H1 (cell line): ENCODE measurements around the gene APOC3. TPM values are rescaled to one million over a fixed set of nuclear protein-coding genes. Genes with fewer than 3 reads are reported as not detected.
"Not testable (repeated sequence)": the region's sequence is repeated elsewhere in the genome, so short reads cannot be mapped to it uniquely, and the experiment has no call there.

Source experiments
- CTCF ChIA-PET: fragments of 300-600 bp; sonication (Branson Sonifier 250); formaldehyde crosslinking; loops from one replicate; lab custom pipeline; 2021; ENCODE audit not compliant: partially characterized antibody; lab: Charles Lee
- POLR2A ChIA-PET: fragments of 300-600 bp; sonication (Branson Sonifier 250); formaldehyde crosslinking; loops from one replicate; lab custom pipeline; 2021; ENCODE audit warnings: inconsistent platforms; ENCODE audit not compliant: partially characterized antibody; lab: Charles Lee
- DNase-seq, 2 experiments: peaks; one replicate each; pipeline versions ENCODE4 v3.0.0 to v3.0.0-alpha.2; 2010 to 2022; ENCODE audit warnings: low spot score in 2 of 2, low read depth in 1 of 2, mixed read lengths in 1 of 2
- FAIRE-seq: peaks from 2 replicates; lab custom pipeline; 2011; peaks lifted over from hg19 to GRCh38; lab: Jason Lieb, UNC
- H2AFZ ChIP-seq: 2 replicates; pipeline ENCODE4 v1.8.1; 2012; ENCODE audit warnings: low read length, inconsistent platforms
- H2AK5ac ChIP-seq: 2 replicates; pipeline ENCODE4 v1.6.1; 2013; ENCODE audit warnings: low read depth, low read length
- H2BK120ac ChIP-seq: replicated peaks from 2 replicates; pipeline ENCODE3; 2013; ENCODE audit warnings: low read depth, low read length, inconsistent platforms
- H2BK12ac ChIP-seq: 2 replicates; pipeline ENCODE4 v1.6.1; 2013; ENCODE audit warnings: low read depth, low read length
- H2BK15ac ChIP-seq: 2 replicates; pipeline ENCODE4 v1.6.1; 2013; ENCODE audit warnings: low read length
- H2BK20ac ChIP-seq: 2 replicates; pipeline ENCODE4 v1.6.1; 2013; ENCODE audit warnings: low read length
- H2BK5ac ChIP-seq: 2 replicates; pipeline ENCODE4 v1.6.1; 2013; ENCODE audit warnings: low read depth, low read length
- H3K14ac ChIP-seq: 2 replicates; pipeline ENCODE4 v1.6.1; 2013; ENCODE audit warnings: inconsistent platforms; ENCODE audit not compliant: insufficient read length
- H3K18ac ChIP-seq: 2 replicates; pipeline ENCODE4 v1.6.1; 2013; ENCODE audit warnings: low read length; ENCODE audit errors: extremely low read depth
- H3K23ac ChIP-seq: 2 replicates; pipeline ENCODE4 v1.6.1; 2013; ENCODE audit warnings: inconsistent platforms; ENCODE audit not compliant: insufficient read length
- H3K23me2 ChIP-seq: 2 replicates; pipeline ENCODE4 v1.6.1; 2013; ENCODE audit warnings: low read depth, low read length
- H3K27ac ChIP-seq: 2 replicates; pipeline ENCODE4 v1.6.1; 2011; ENCODE audit warnings: low read depth, low read length, inconsistent platforms
- H3K27me3 ChIP-seq, 4 experiments: replicated peaks in 1 of 4; 1 replicate in 1 of 4; 2 replicates in 3 of 4; pipeline versions ENCODE4 v1.6.1 to v1.8.1; 2011 to 2013; ENCODE audit warnings: low read length in 3 of 4, mild to moderate bottlenecking in 3 of 4, inconsistent platforms in 2 of 4, mixed read lengths in 2 of 4, moderate library complexity in 1 of 4; ENCODE audit not compliant: control insufficient read depth in 3 of 4, insufficient read depth in 3 of 4; ENCODE audit errors: extremely low read depth in 1 of 4
- H3K36me3 ChIP-seq, 4 experiments: 2 replicates each; pipeline versions ENCODE4 v1.6.1 to v1.8.1; 2011 to 2013; ENCODE audit warnings: mild to moderate bottlenecking in 4 of 4, low read length in 3 of 4, moderate library complexity in 2 of 4, control low read depth in 1 of 4, inconsistent platforms in 1 of 4; ENCODE audit not compliant: insufficient read depth in 4 of 4, control insufficient read depth in 2 of 4
- H3K4ac ChIP-seq: replicated peaks from 2 replicates; pipeline ENCODE3; 2013; ENCODE audit warnings: low read length, low read depth, mixed read lengths, inconsistent platforms; ENCODE audit not compliant: insufficient read length
- H3K4me1 ChIP-seq, 4 experiments: replicated peaks in 1 of 4; 1 replicate in 1 of 4; 2 replicates in 3 of 4; pipeline versions ENCODE4 v1.6.1 to v1.8.1; 2011 to 2013; ENCODE audit warnings: low read length in 3 of 4, inconsistent platforms in 2 of 4, mixed read lengths in 1 of 4; ENCODE audit not compliant: insufficient read depth in 4 of 4, control insufficient read depth in 3 of 4
- H3K4me2 ChIP-seq, 2 experiments: 2 replicates each; pipeline versions ENCODE4 v1.6.1 to v1.8.1; 2011 to 2013; ENCODE audit warnings: low read depth in 2 of 2, low read length in 2 of 2, control low read depth in 1 of 2, inconsistent platforms in 1 of 2, mild to moderate bottlenecking in 1 of 2; ENCODE audit not compliant: insufficient read depth in 1 of 2
- H3K4me3 ChIP-seq, 4 experiments: fragments of 200-600, 300-600 bp in 1 of 4; sonication (generic), shearing (Covaris generic), sonication (Bioruptor Twin) in 1 of 4; 2 replicates each; pipeline versions ENCODE4 v1.5.1 to v1.8.1; 2011 to 2016; ENCODE audit warnings: low read length in 4 of 4, low read depth in 3 of 4, control low read depth in 2 of 4, inconsistent platforms in 2 of 4, mild to moderate bottlenecking in 2 of 4, mixed read lengths in 1 of 4, moderate library complexity in 1 of 4; ENCODE audit not compliant: insufficient read depth in 2 of 4; ENCODE audit errors: extremely low read depth in 1 of 4
- H3K56ac ChIP-seq: replicated peaks from 2 replicates; pipeline ENCODE3; 2013; ENCODE audit warnings: low read depth, mild to moderate bottlenecking, mixed read lengths, low read length, inconsistent platforms; ENCODE audit not compliant: insufficient read length
- H3K79me1 ChIP-seq: 2 replicates; pipeline ENCODE4 v1.6.1; 2013; ENCODE audit warnings: low read depth, low read length, control low read depth
- H3K79me2 ChIP-seq, 2 experiments: 2 replicates each; pipeline versions ENCODE4 v1.6.1 to v1.8.1; 2012 to 2013; ENCODE audit warnings: low read length in 2 of 2, mild to moderate bottlenecking in 2 of 2, inconsistent platforms in 1 of 2; ENCODE audit not compliant: insufficient read depth in 2 of 2, control insufficient read depth in 1 of 2
- H3K9ac ChIP-seq, 4 experiments: replicated peaks in 1 of 4; 1 replicate in 1 of 4; 2 replicates in 3 of 4; pipeline versions ENCODE4 v1.6.1 to v1.8.1; 2011 to 2013; ENCODE audit warnings: low read depth in 3 of 4, low read length in 3 of 4, control low read depth in 2 of 4, mild to moderate bottlenecking in 2 of 4, moderate library complexity in 2 of 4, inconsistent platforms in 1 of 4; ENCODE audit errors: extremely low read depth in 1 of 4
- H3K9me3 ChIP-seq, 2 experiments: 2 replicates each; pipeline versions ENCODE4 v1.6.1 to v1.8.1; 2012 to 2013; ENCODE audit warnings: mild to moderate bottlenecking in 2 of 2, moderate library complexity in 2 of 2, control low read depth in 1 of 2, inconsistent platforms in 1 of 2, low read depth in 1 of 2, low read length in 1 of 2, mixed read lengths in 1 of 2; ENCODE audit not compliant: insufficient read depth in 2 of 2
- H4K20me1 ChIP-seq, 2 experiments: replicated peaks in 1 of 2; 2 replicates each; pipeline versions ENCODE3 to v1.8.1; 2011 to 2013; ENCODE audit warnings: inconsistent platforms in 2 of 2, low read length in 2 of 2, mild to moderate bottlenecking in 1 of 2; ENCODE audit not compliant: insufficient read depth in 2 of 2, control insufficient read depth in 1 of 2
- H4K5ac ChIP-seq: 2 replicates; pipeline ENCODE4 v1.6.1; 2013; ENCODE audit warnings: low read length, low read depth, mixed read lengths, inconsistent platforms; ENCODE audit not compliant: insufficient read length
- H4K8ac ChIP-seq: 2 replicates; pipeline ENCODE4 v1.8.0; 2013; ENCODE audit warnings: mild to moderate bottlenecking, moderate library complexity, low read length, inconsistent platforms; ENCODE audit not compliant: insufficient read depth; ENCODE audit errors: extremely low read depth
- H4K91ac ChIP-seq: replicated peaks from 2 replicates; pipeline ENCODE3; 2013; ENCODE audit warnings: low read length, mixed read lengths, inconsistent platforms; ENCODE audit not compliant: insufficient read length
- polyA plus RNA-seq, 7 experiments: library from polyadenylated mRNA; depleted of rRNA in 3 of 7; stranded (reverse) in 5 of 7; unstranded in 2 of 7; fragments of >200 nt in 5 of 7; fragments of 200-250 nt in 2 of 7; gene quantifications; 1 replicate in 5 of 7; 2 replicates in 1 of 7; 4 replicates in 1 of 7; pipeline versions ENCODE4 v1.2.1 to v1.2.3, GENCODE V29; 2011 to 2013; ENCODE audit warnings: missing spikeins in 2 of 7, mixed read lengths in 2 of 7
- total RNA-seq: library from RNA; stranded (reverse); fragmentation: NEBNext Ultra II Directional; extraction: Animal tissue kit (Norgen Biotek cat#: 25700); gene quantifications from 2 replicates; pipeline ENCODE4 v1.2.1, GENCODE V29; 2021

APOC3 gene
- total and polyA plus RNA-seq, 2 of the 8 experiments (the other 6 are each of a cell fraction or from before 2014, with no cell fraction given) = not detected

DNA sequence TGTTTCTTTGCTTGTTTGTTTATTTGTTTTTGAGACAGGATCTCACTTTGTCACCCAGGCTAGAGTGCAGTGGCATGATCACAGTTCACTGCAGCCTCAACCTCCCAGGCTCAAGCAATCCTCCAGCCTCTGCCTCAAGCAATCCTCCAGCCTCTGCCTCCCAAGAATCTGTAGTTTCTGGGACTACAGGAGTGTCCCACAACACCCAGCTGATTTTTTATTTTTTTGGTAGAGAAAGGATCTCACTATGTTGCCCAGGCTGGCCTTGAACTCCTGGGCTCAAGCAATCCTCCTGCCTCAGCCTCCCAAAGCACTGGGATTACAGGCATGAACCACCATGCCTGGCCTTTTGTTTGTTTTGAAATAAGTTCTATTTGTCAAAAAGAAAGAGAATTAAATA is 28.0 kb upstream of the APOC3 start:
- H2BK20ac ChIP-seq, H3K79me2 ChIP-seq, H4K8ac ChIP-seq, POLR2A ChIA-PET, H3K4me3 ChIP-seq, H3K14ac ChIP-seq, H2AK5ac ChIP-seq, H2AFZ ChIP-seq, H2BK15ac ChIP-seq, H3K4ac ChIP-seq, H3K4me1 ChIP-seq, H3K23ac ChIP-seq, H3K36me3 ChIP-seq, H3K27me3 ChIP-seq, H2BK5ac ChIP-seq, H3K23me2 ChIP-seq, H2BK120ac ChIP-seq, H4K91ac ChIP-seq, H3K9me3 ChIP-seq, FAIRE-seq, H3K18ac ChIP-seq, H2BK12ac ChIP-seq, H3K27ac ChIP-seq, H4K5ac ChIP-seq, H4K20me1 ChIP-seq, DNase-seq, H3K4me2 ChIP-seq, H3K9ac ChIP-seq, H3K79me1 ChIP-seq, H3K56ac ChIP-seq: not testable (repeated sequence)
- CTCF ChIA-PET = interaction anchor here (2.2 to 4.5 kb wide), 2 partner anchors 11 to 377 kb away, joined by 4 to 31 read pairs; partner anchors contain the start of genes APOA5 and SIDT2
